B cell (primary cell): Measurements from ENCODE around the gene MICAL3. TPM values are rescaled to one million over a fixed set of nuclear protein-coding genes. Genes with fewer than 3 reads are reported as not detected.

Experiments
- ATAC-seq: fragments of 200-7000 bp; cut with Tn5 transposase; one replicate; pipeline ENCODE4 v1.10.0; 2021; ENCODE audit warnings: low read depth, mild to moderate bottlenecking, moderate number of reproducible peaks, moderate library complexity
- CTCF ChIA-PET: fragments of 350-600 bp; sonication (Branson Sonifier 250); formaldehyde crosslinking; loops from one replicate; lab custom pipeline; 2021; ENCODE audit warnings: antibody characterized with exemption, inconsistent platforms; lab: Charles Lee
- POLR2A ChIA-PET: fragments of 350-600 bp; sonication (Branson Sonifier 250); formaldehyde crosslinking; loops from one replicate; lab custom pipeline; 2021; ENCODE audit warnings: antibody characterized with exemption; lab: Charles Lee
- DNase-seq: peaks from one replicate; pipeline ENCODE4 v3.0.0; 2013
- H2AFZ ChIP-seq: 2 replicates; pipeline ENCODE4 v1.6.1; 2012; ENCODE audit warnings: mild to moderate bottlenecking, low read depth, low read length; ENCODE audit not compliant: insufficient read depth, poor library complexity, severe bottlenecking
- H3K27ac ChIP-seq, 2 donors: 1 replicate in 1 of 2; 2 replicates in 1 of 2; pipeline ENCODE4 v1.5.1; 2012 to 2013; ENCODE audit warnings: low read length in 2 of 2, mild to moderate bottlenecking in 2 of 2, moderate library complexity in 1 of 2
- H3K27me3 ChIP-seq, 4 experiments: fragments of 200-600 bp in 1 of 4; sonication (generic) in 1 of 4; replicated peaks in 1 of 4; 1 replicate in 2 of 4; 2 replicates in 2 of 4; pipeline versions ENCODE4 v1.6.1 to v1.7.0; 2013 to 2016; ENCODE audit warnings: low read length in 3 of 4, mild to moderate bottlenecking in 2 of 4, mixed read lengths in 1 of 4, moderate library complexity in 1 of 4; ENCODE audit not compliant: insufficient read depth in 4 of 4, control insufficient read depth in 3 of 4; ENCODE audit errors: control extremely low read depth in 1 of 4
- H3K36me3 ChIP-seq, 2 experiments: replicated peaks in 1 of 2; 1 replicate in 1 of 2; 2 replicates in 1 of 2; pipeline versions ENCODE4 v1.6.1 to v1.7.1; 2013; ENCODE audit warnings: low read length in 1 of 2; ENCODE audit not compliant: insufficient read depth in 2 of 2, control insufficient read depth in 1 of 2; ENCODE audit errors: control extremely low read depth in 1 of 2, extremely low read depth in 1 of 2
- H3K4me1 ChIP-seq, 2 donors: fragments of 200-600 bp in 1 of 2; sonication (generic) in 1 of 2; 1 replicate in 1 of 2; 2 replicates in 1 of 2; pipeline versions ENCODE4 v1.5.1 to v1.6.1; 2013 to 2017; ENCODE audit warnings: low read length in 2 of 2; ENCODE audit not compliant: control insufficient read depth in 2 of 2, insufficient read depth in 2 of 2
- H3K4me2 ChIP-seq: replicated peaks from 2 replicates; pipeline ENCODE3; 2012; ENCODE audit warnings: mild to moderate bottlenecking, low read depth, low read length; ENCODE audit not compliant: poor library complexity, severe bottlenecking
- H3K4me3 ChIP-seq, 5 experiments: fragments of 200-600 bp in 1 of 5; sonication (generic) in 1 of 5; 1 replicate in 3 of 5; 2 replicates in 2 of 5; pipeline versions ENCODE4 v1.5.1 to v1.7.0; 2011 to 2016; ENCODE audit warnings: low read length in 4 of 5, mild to moderate bottlenecking in 4 of 5, low read depth in 2 of 5, control low read depth in 1 of 5, moderate library complexity in 1 of 5; ENCODE audit not compliant: insufficient read depth in 1 of 5; ENCODE audit errors: control extremely low read depth in 1 of 5, extremely low read depth in 1 of 5
- H3K79me2 ChIP-seq: fragments of 200-600 bp; sonication (generic); one replicate; pipeline ENCODE4 v1.6.0; 2016; ENCODE audit warnings: low read length; ENCODE audit not compliant: control insufficient read depth, insufficient read depth
- H3K9ac ChIP-seq: fragments of 200-600 bp; sonication (generic); 2 replicates; pipeline ENCODE4 v1.6.1; 2017; ENCODE audit warnings: mild to moderate bottlenecking, low read length, moderate library complexity
- H3K9me3 ChIP-seq, 3 donors: one replicate each; pipeline versions ENCODE4 v1.6.1 to v1.7.1; 2013; ENCODE audit warnings: low read length in 2 of 3; ENCODE audit not compliant: control insufficient read depth in 2 of 3, insufficient read depth in 1 of 3; ENCODE audit errors: control extremely low read depth in 1 of 3
- H4K20me1 ChIP-seq: 2 replicates; pipeline ENCODE4 v1.6.0; 2012; ENCODE audit warnings: mild to moderate bottlenecking, low read length; ENCODE audit not compliant: insufficient read depth, control insufficient read depth, poor library complexity, severe bottlenecking
- H3K27ac Mint-ChIP-seq: one replicate; pipeline ENCODE4 v1.8.0; 2021; ENCODE audit warnings: mixed read lengths
- H3K27me3 Mint-ChIP-seq: one replicate; pipeline ENCODE4 v1.8.0; 2021; ENCODE audit warnings: mixed read lengths
- H3K4me1 Mint-ChIP-seq: one replicate; pipeline ENCODE4 v1.8.0; 2021; ENCODE audit warnings: mixed read lengths
- H3K4me3 Mint-ChIP-seq: one replicate; pipeline ENCODE4 v1.8.0; 2021; ENCODE audit warnings: mixed read lengths
- H3K9me3 Mint-ChIP-seq: one replicate; pipeline ENCODE4 v1.8.0; 2022; ENCODE audit warnings: mixed read lengths; ENCODE audit not compliant: insufficient read depth
- EZH2 ChIP-seq: IDR thresholded peaks from 2 replicates; pipeline ENCODE4 v1.6.1; 2012; ENCODE audit warnings: borderline replicate concordance, low read depth, mild to moderate bottlenecking, moderate library complexity, low read length; ENCODE audit not compliant: insufficient read depth, poor library complexity, severe bottlenecking
- WGBS: methylation state at CpG from one replicate; pipeline ENCODE4 v1.1.5; 2013; ENCODE audit warnings: missing lambda C conversion rate; ENCODE audit not compliant: insufficient coverage; 5-methylcytosine and 5-hydroxymethylcytosine counted together
- intact Hi-C: fragments of 100-400 bp; cut with micrococcal nuclease; formaldehyde crosslinking; loops from one replicate; pipeline ENCODE4 v1.10.0; 2022
- polyA plus RNA-seq: library from polyadenylated mRNA; depleted of rRNA; stranded (reverse); fragments of >200 nt; gene quantifications from 2 replicates; pipeline ENCODE4 v1.2.3, GENCODE V29; 2012
- total RNA-seq, 2 donors: library from RNA; stranded (reverse); fragments of 120-200 nt in 1 of 2; gene quantifications; 1 replicate in 1 of 2; 2 replicates in 1 of 2; pipeline versions ENCODE4 v1.2.3 to v1.2.4, GENCODE V29; 2013 to 2022
- TF ChIP-seq, protein P1 (sequence below): fragments of 200-600 bp; IDR thresholded peaks from one replicate; pipeline ENCODE4 v1.8.0; 2022; ENCODE audit warnings: antibody characterized with exemption, mild to moderate bottlenecking

MICAL3 gene
- total and polyA plus RNA-seq, 2 donors (not counting 1 experiment from before 2014, with no cell fraction given) = 50.5 to 253 TPM

DNA sequence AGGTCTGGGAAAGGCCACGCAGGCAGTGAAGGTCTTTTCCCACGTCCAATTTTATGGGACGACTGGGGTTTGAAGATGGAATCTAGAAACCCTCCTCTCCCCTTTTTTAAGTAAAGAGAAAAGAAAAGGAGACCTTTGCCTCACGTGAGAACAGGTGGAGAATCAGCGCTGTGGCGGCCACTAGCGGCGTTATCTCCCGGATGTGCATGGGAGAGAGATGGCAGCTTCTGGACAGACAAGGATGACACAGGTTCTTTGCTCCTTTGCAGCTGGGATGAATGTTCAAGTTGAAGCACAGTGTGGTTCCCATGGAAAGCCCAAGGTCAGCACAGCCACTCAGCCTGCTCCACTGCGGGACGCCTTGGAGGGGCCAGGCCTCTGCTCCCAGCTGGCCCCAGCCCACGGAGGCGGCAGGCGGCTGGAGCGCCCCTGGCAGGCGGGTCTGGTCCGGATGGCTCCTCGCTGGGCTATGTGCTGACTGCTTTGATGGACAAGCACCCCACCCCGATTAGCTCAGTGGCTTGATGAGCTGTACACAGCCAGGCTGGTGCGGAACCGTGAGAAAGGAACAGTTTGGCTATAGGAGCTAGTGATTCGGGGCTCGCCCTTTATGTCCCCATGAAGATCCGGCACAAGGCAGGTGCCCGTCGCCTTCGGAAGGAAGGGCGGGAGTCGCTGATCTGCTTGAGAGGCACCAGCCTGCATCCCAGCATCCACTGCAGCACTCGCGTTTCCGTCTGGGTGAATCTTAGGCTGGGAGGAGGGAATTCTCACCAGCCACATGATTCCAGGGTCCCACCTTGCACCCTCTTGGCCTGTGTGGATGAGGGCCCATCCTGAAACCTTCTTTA is 235.6 kb downstream of the MICAL3 start:
- Histone ChIP-seq H2AFZ (no peak overlapping the region), H3K27ac (no peak overlapping the region), H3K4me1 (no peaks in the 10 kb centered on the region), H3K9ac (no peak overlapping the region), H3K27me3 (no peaks in the 10 kb centered on the region), H3K4me2 (no peak overlapping the region), H3K9me3 (no peaks in the 10 kb centered on the region), H3K4me3 (no peak overlapping the region), H3K36me3 (peaks cover 0 to 56% of the 10 kb centered on the region in 2 experiments), H3K79me2 (peaks cover 1% of the 10 kb centered on the region), H4K20me1 (peaks cover 13% of the 10 kb centered on the region)
- ATAC-seq = no peak
- ChIA-PET CTCF (interaction anchor here (0.7 to 1.8 kb wide), 6 partner anchors 9 to 287 kb away, joined by 3 to 7 read pairs (median 3); no protein-coding TSS in a partner anchor), POLR2A (no interaction called here)
- TF ChIP-seq, protein P1, sequence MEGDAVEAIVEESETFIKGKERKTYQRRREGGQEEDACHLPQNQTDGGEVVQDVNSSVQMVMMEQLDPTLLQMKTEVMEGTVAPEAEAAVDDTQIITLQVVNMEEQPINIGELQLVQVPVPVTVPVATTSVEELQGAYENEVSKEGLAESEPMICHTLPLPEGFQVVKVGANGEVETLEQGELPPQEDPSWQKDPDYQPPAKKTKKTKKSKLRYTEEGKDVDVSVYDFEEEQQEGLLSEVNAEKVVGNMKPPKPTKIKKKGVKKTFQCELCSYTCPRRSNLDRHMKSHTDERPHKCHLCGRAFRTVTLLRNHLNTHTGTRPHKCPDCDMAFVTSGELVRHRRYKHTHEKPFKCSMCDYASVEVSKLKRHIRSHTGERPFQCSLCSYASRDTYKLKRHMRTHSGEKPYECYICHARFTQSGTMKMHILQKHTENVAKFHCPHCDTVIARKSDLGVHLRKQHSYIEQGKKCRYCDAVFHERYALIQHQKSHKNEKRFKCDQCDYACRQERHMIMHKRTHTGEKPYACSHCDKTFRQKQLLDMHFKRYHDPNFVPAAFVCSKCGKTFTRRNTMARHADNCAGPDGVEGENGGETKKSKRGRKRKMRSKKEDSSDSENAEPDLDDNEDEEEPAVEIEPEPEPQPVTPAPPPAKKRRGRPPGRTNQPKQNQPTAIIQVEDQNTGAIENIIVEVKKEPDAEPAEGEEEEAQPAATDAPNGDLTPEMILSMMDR = no peak
- TF ChIP-seq EZH2 = no peak
- no peaks in the 10 kb centered on the region for H3K27me3 Mint-ChIP-seq
- no peak overlapping the region for H3K4me3 Mint-ChIP-seq
- intact Hi-C loops = no loop called here
- WGBS = 96% methylated on average over 28 of the region's 32 CpGs
- H3K4me1 Mint-ChIP-seq = peaks cover 6% of the 10 kb centered on the region
- DNase-seq = no peak
- H3K27ac Mint-ChIP-seq = no peak overlapping the region
- no peaks in the 10 kb centered on the region for H3K9me3 Mint-ChIP-seq
